K562 (cell line): ENCODE data around the gene DEDD2. TPM values are rescaled to one million over a fixed set of nuclear protein-coding genes. Genes with fewer than 3 reads are reported as not detected.
A peak's percentile ranks its signal among the peaks of the same experiment; 100 is the strongest.

Experiments
- C11orf30 ChIP-seq: fragments of 450-650 bp; IDR thresholded peaks from 2 replicates; pipeline ENCODE4 v1.6.1; 2016; ENCODE audit warnings: low read depth, mild to moderate bottlenecking
- ELK3 ChIP-seq: fragments of 450-650 bp; formaldehyde crosslinking; IDR thresholded peaks from 2 replicates; pipeline ENCODE4 v1.4.0; 2020; ENCODE audit warnings: mild to moderate bottlenecking
- FOXJ2 ChIP-seq: fragments of 200-800 bp; sonication (Bioruptor generic); IDR thresholded peaks from 2 replicates; pipeline ENCODE4 v1.6.1; 2016; ENCODE audit warnings: missing genetic modification characterization, missing compliant biosample characterization
- HNRNPLL ChIP-seq: fragments of 200-400 bp; formaldehyde crosslinking; IDR thresholded peaks from 2 replicates; pipeline ENCODE4 v1.6.1; 2017; ENCODE audit warnings: low read length, low read depth, mild to moderate bottlenecking; ENCODE audit not compliant: poor library complexity, severe bottlenecking
- KAT8 ChIP-seq: fragments of 450-650 bp; IDR thresholded peaks from 2 replicates; pipeline ENCODE4 v1.6.1; 2016; ENCODE audit warnings: low read depth, mild to moderate bottlenecking
- KLF16 ChIP-seq: IDR thresholded peaks from 2 replicates; pipeline ENCODE4 v1.6.1; 2016; ENCODE audit warnings: antibody characterized with exemption
- KLF6 ChIP-seq: fragments of 250-450 bp; sonication (Bioruptor Pico); IDR thresholded peaks from 2 replicates; pipeline ENCODE4 v1.4.0; 2020; ENCODE audit warnings: mild to moderate bottlenecking, moderate library complexity, borderline replicate concordance
- MYBL2 ChIP-seq, 2 experiments: fragments of 450-650 bp in 1 of 2; sonication (generic) in 1 of 2; formaldehyde crosslinking in 1 of 2; IDR thresholded peaks; 2 replicates each; pipeline versions ENCODE4 v1.6.1 to v1.8.1; 2017 to 2022; ENCODE audit warnings: borderline replicate concordance in 1 of 2, inconsistent platforms in 1 of 2, low read depth in 1 of 2, mild to moderate bottlenecking in 1 of 2, missing genetic modification reagents in 1 of 2, moderate library complexity in 1 of 2
- NCOA4 ChIP-seq: fragments of 450-650 bp; IDR thresholded peaks from 2 replicates; pipeline ENCODE4 v1.6.1; 2018; ENCODE audit warnings: mild to moderate bottlenecking; ENCODE audit not compliant: partially characterized antibody
- NR2F6 ChIP-seq: fragments of 450-650 bp; formaldehyde crosslinking; IDR thresholded peaks from 2 replicates; pipeline ENCODE4 v1.4.0; 2020; ENCODE audit warnings: mild to moderate bottlenecking
- NR3C1 ChIP-seq: sonication (generic); formaldehyde crosslinking; IDR thresholded peaks from 2 replicates; pipeline ENCODE4 v1.8.1; 2022; ENCODE audit warnings: missing genetic modification reagents
- PKNOX1 ChIP-seq: fragments of 450-650 bp; IDR thresholded peaks from 2 replicates; pipeline ENCODE4 v1.6.1; 2016
- POLR3G ChIP-seq: IDR thresholded peaks from 2 replicates; pipeline ENCODE4 v1.6.1; 2011; ENCODE audit not compliant: insufficient read length, insufficient replicate concordance; ENCODE audit errors: extremely low read depth
- RFX5 ChIP-seq: IDR thresholded peaks from 2 replicates; pipeline ENCODE4 v1.6.1; 2011; ENCODE audit warnings: low read depth, mild to moderate bottlenecking, improper control_type of control experiment, low read length
- RUNX1 ChIP-seq: sonication (generic); IDR thresholded peaks from 2 replicates; pipeline ENCODE4 v1.6.1; 2016; ENCODE audit warnings: antibody characterized with exemption, low read depth
- SMAD1 ChIP-seq: fragments of 150-350 bp; IDR thresholded peaks from 2 replicates; pipeline ENCODE4 v1.6.1; 2014; ENCODE audit warnings: low read length, low read depth; ENCODE audit not compliant: partially characterized antibody
- TBL1XR1 ChIP-seq, 2 experiments: IDR thresholded peaks; 2 replicates each; pipeline ENCODE4 v1.6.1; 2012; ENCODE audit warnings: improper control_type of control experiment in 2 of 2, low read length in 2 of 2, mild to moderate bottlenecking in 1 of 2
- TCF3 ChIP-seq: sonication (generic); formaldehyde crosslinking; IDR thresholded peaks from 2 replicates; pipeline ENCODE4 v1.4.0; 2020; ENCODE audit warnings: mild to moderate bottlenecking, missing genetic modification reagents
- ZNF512 ChIP-seq: IDR thresholded peaks from 2 replicates; pipeline ENCODE4 v1.6.1; 2016; ENCODE audit warnings: missing genetic modification characterization, missing compliant biosample characterization
- ZNF609 ChIP-seq: sonication (generic); formaldehyde crosslinking; IDR thresholded peaks from 2 replicates; pipeline ENCODE4 v1.8.1; 2023; ENCODE audit warnings: missing genetic modification reagents, mild to moderate bottlenecking, borderline replicate concordance
- polyA plus RNA-seq, 8 experiments: library from polyadenylated mRNA; depleted of rRNA in 4 of 8; stranded (reverse) in 5 of 8; unstranded in 3 of 8; fragments of >200 nt; fragmentation: Nextera tagmentation in 2 of 8; fragmentation: Illumina TruSeq in 1 of 8; extraction: Ambion mirVana in 2 of 8; extraction: Trizol in 1 of 8; gene quantifications; 2 replicates each; pipeline versions ENCODE4 v1.2.1 to v1.2.3, GENCODE V29; 2011 to 2014; ENCODE audit warnings: inconsistent platforms in 1 of 8, missing spikeins in 1 of 8
- total RNA-seq, 7 experiments: library from RNA; depleted of rRNA in 6 of 7; stranded (reverse); fragments of >200 nt in 6 of 7; fragmentation: Illumina TruSeq in 2 of 7; extraction: Trizol in 2 of 7; gene quantifications; 2 replicates each; pipeline versions ENCODE4 v1.2.1 to v1.2.3, GENCODE V29; 2011 to 2021; ENCODE audit warnings: low replicate concordance in 1 of 7

DEDD2 gene
- total and polyA plus RNA-seq, 9 of the 15 experiments (the other 6 are each of a cell fraction or from before 2014, with no cell fraction given), result 4.3 to 43.0 (median 29.2) TPM

- TF ChIP-seq MYBL2 (IDR thresholded peaks at IDR 0.05; ENCODE audit: low read depth) (no peak), MYBL2 (CRISPR knock-in tag; IDR thresholded peaks at IDR 0.05; ENCODE audit: borderline replicate concordance) (no peak), KLF6 (CRISPR knock-in tag) (no peak), FOXJ2 (tag) (no peak), RFX5 (no peak), HNRNPLL (no peak), RUNX1 (no peak), TCF3 (peak; percentile 42; the same call in 1 of the 2 replicates), NR3C1 (CRISPR knock-in tag) (no peak), TBL1XR1 (IDR thresholded peaks at IDR 0.05; ENCODE audit: low read length in 2 of 2) (no peak), KLF16 (0 out of 2 replicates have a peak, but pooled peaks have one; percentile 24), ZNF609 (no peak), ZNF512 (tag) (no peak), SMAD1 (no peak), C11orf30 (peak; percentile 69), NCOA4 (no peak), PKNOX1 (0 out of 2 replicates have a peak, but pooled peaks have one; percentile 4), NR2F6 (no peak), KAT8 (no peak), ELK3 (CRISPR knock-in tag) (no peak), POLR3G (no peak)
Observed at GRCh38 chr19:42199440-42200115, 17.9 kb downstream of the DEDD2 start (continued).
